Measurements from ENCODE around the gene GLS2.
"Not testable (repeated sequence)": the region's sequence is repeated elsewhere in the genome, so short reads cannot be mapped to it uniquely, and the experiment has no call there.

The GLS2 gene

DNA sequence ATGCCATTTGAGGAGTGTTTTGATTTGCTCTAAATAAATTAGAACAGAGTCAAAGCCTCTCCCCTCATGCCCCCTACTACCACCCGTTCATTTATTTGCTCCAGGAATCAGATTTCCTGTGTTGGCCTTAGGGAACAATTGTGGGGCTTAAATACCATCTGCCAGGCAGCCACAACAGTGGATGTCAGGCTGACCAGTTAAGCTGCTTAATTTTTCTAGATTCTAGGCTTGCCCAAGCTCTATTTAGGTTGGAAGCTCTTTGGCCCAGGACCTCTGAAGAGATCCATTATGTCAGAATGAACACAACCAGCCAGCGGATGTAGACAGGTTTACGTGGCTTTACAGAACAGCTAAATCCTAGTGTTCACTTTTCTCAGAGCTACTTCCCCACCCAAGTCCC is 37.7 kb downstream of the GLS2 start:
- in situ Hi-C loops (cut with HindIII; ENCODE audit: low sequenced_read_pairs), result loop anchor here (25.0 kb wide), 1 partner anchor 263 kb away; the partner anchor contains the start of gene SMARCC2

DNA sequence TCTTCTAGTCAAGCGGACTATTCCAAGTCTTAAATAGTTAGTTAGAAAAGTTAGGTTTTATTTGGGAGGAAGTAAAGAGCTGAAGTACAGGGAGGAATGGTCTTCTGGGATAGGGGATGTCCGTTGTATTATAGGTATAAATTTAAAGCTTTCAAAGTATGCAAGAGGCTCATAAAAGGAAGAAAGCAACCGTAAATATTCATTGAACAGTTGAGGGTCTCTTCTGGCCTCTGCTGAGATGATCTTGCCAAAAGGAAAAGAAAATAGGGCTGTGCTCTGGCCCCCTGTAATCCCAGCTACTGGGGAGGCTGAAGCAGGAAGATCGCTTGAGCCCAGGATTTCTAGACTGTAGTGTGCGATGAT is 38.4 kb downstream of the GLS2 start:
- in situ Hi-C loops (cut with HindIII; ENCODE audit: low sequenced_read_pairs), result no loop called here

DNA sequence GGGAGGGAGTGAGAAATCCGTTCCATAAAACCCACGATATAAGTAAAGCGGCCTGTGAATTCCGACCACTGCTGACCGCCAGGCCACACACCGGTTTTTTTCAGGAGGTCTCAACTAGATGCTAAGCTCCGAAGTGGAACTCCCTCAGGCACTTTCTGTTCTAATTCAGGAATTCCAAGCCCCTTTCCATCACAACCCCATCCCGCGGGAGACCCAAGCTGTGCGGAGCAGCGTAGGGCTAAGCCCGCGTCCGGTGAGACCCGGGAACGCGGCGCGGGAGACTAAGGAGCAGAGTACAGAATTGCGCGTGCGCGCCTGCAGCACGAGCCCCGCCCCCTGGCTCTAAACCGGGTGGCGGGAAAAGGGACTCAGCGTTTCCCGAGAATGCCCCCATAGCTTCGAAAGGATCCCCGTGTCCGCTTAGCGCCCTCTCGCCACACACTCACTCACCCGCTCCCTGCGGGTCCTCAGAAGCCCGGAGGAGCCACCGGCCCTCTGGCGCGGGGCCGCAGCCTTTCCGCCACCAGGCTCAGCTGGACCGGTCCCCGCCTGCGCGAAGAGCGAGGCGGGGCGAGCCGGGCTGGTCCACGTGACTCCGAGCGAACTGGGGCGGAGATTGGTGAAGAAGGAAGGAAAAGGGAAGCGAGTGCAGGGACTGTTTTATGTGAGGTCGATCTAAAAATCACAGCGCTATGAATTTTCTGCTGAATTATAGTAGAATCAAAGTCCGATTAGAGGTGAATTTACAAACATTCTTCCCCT is 38.9 kb downstream of the GLS2 start, which contains the start of gene TIMELESS:
Gene TIMELESS, minus strand, starts transcription at position 567 of the 762 bp plus-strand sequence. CDS start 15,256 bp downstream, outside the sequence.
- in situ Hi-C loops (cut with HindIII; ENCODE audit: low sequenced_read_pairs), result no loop called here

DNA sequence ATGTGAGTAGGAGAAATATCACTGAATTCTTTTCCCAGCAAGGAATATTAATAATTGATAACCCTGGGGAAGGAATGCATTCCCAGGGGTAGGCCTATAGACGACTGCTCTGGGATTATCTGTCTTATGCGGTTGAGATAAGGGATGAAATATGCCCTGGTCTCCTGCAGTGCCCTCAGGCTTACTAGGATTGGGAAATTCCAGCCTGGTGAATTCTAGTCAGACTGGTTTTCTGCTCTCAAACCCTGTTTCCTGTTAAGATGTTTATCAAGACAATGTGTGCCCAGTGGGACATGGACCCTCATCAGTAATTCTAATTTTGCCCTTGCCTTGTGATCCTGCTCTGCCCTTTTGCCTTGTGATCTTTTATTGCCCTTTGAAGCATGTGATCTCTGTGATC is 44.8 kb downstream of the GLS2 start:
- in situ Hi-C loops (cut with HindIII; ENCODE audit: low sequenced_read_pairs), result not testable (repeated sequence)

DNA sequence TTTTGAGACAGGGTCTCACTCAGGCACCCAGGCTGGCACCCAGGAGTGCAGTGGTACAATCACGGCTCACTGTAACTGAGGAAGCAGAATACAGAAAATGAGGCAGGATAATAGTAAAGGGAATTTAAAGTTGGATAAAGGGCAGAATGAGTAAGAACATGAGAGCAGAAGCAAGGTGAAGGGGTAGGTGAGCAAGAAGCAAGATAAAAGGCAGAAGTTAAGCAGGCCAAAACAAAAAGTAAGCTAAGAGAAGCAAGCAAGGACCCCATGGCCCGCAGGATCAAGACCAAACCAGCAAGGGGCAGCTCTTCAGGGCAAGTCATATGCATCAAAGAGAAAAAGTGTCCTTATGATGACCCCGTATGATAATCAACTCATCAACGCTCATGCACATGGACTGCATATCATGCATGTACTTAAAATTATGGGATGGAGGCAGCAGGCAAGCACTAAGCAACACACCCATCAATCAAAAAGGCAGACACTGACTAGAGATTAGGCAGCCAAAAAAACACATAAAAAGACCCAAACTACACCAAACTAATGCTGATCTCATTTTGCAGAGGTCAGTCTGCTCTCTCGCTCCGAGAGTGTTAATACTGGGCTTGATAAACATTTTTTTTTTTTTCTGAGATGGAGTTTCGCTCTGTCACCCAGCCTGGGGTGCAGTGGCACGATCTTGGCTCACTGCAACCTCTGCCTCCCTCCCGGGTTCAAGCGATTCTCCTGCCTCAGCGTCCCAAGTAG is 50.4 kb downstream of the GLS2 start:
- in situ Hi-C loops (cut with HindIII; ENCODE audit: low sequenced_read_pairs), result no loop called here

DNA sequence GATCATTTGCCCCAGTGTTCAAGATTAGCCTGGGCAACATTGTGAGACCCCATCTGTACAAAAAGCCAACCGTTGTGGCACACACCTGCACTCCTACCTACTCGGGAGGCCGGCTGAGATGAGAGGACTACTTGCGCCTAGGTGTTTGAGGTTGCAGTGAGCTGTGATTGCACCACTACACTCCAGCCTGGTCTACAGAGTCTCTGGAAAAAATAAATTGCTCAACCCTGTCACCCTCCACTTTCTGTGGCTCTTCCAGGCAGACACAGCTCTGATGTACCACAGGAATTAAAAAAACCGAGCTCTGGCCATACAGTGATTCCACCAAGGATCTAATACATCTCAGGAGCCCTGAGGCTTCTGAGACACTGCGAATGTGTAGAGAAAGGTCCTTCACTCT is 53.1 kb downstream of the GLS2 start:
- in situ Hi-C loops (cut with HindIII; ENCODE audit: low sequenced_read_pairs), result no loop called here

DNA sequence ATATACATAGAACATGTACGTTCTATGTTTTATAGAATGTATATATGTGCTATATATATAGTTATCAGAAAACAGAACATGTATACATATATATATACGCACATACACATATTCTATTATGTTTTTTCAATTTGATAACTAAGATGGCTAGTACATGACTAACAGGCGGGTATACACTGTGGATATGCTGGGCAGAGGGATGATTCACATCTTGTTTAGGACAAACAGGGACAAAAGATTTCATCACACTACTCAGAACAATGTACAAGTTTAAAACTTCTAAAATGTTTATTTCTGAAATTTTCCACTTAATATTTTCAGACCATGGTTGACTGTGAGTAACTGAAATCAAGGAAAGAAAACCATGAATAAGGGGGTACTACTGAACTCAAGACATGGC is 56.1 kb downstream of the GLS2 start:
- in situ Hi-C loops (cut with HindIII; ENCODE audit: low sequenced_read_pairs), result no loop called here

DNA sequence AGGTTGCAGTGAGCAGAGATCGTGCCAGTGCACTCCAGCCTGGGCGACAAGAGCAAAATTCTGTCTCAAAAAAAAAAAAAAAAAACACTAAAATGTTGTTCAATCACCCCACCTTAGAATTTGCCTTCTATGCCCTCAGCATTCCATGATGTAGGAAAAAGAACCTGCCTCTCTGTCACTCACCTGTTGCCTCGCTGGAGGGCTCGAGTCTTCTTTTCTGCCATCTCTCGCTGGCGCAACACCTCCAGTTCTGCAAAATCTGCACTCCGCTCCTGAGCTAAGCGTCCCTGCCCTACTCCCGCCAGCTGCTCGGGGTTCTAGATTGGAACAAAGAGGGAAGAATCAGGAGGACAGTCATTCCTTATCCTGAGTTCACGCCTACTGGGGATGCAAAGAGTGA is 56.7 kb downstream of the GLS2 start:
- in situ Hi-C loops (cut with HindIII; ENCODE audit: low sequenced_read_pairs), result no loop called here

DNA sequence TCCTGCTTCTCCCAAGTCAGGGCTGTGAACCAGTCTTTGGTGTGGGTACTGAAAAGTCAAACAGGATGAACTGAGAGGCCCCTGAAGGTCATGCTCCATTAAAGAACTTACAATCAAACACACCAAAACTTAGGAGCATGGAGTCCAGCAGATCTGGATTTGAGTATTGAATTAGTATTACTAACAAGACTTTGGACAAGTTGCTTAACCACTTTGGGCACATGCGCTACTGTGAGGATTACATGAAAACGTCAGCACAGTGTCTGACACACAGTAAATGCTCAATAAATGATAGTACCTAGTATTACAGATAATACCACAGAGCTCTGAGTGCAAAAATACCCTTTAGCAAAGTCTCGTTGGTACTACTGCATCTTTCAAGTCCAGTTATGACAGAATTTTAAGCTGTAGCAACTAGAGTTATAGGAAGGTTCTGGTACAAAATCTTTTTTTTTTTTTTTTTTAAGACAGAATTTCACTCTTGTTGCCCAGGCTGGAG is 62.0 kb downstream of the GLS2 start:
- in situ Hi-C loops (cut with HindIII; ENCODE audit: low sequenced_read_pairs), result no loop called here

DNA sequence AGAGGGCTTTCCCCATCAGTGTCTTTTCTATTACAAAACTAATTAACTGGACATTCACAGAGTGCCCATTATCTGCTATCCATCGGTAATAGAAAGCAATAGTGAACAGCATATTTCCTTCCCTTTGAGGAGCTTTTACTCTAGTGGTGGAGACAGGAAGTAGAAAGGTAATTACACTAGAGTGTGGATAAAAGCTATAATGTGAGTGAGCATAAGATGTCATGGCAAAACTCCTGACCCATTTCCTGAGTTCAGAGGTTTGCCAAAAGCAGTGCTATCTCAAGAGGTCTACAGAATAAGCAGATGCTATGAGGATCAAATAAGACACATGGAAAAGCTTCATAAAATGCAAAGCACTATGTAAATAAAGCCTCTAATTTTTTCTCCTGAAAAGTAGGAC is 62.8 kb downstream of the GLS2 start:
- in situ Hi-C loops (cut with HindIII; ENCODE audit: low sequenced_read_pairs), result no loop called here
